Gastroesophageal sphincter (tissue), 4 donors: ENCODE measurements around the gene AZGP1. TPM values are rescaled to one million over a fixed set of nuclear protein-coding genes. Genes with fewer than 3 reads are reported as not detected.

Experiments
- ATAC-seq: fragments of 150-250 bp; one replicate; pipeline ENCODE4 v1.9.1; 2016; ENCODE audit warnings: mild to moderate bottlenecking, moderate library complexity
- H3K27ac ChIP-seq, 4 donors: fragments of 200-600 bp; sonication (generic) in 3 of 4; 1 replicate in 3 of 4; 2 replicates in 1 of 4; pipeline ENCODE4 v1.5.1; 2016 to 2019
- H3K27me3 ChIP-seq: fragments of 200-600 bp; sonication (generic); one replicate; pipeline ENCODE4 v1.5.1; 2019
- H3K36me3 ChIP-seq, 2 donors: fragments of 200-600 bp; sonication (generic); one replicate each; pipeline ENCODE4 v1.5.1; 2019; ENCODE audit warnings: control low read depth in 1 of 2
- H3K4me1 ChIP-seq, 3 donors: fragments of 200-600 bp; sonication (generic); 1 replicate in 2 of 3; 2 replicates in 1 of 3; pipeline ENCODE4 v1.5.1; 2016 to 2019; ENCODE audit warnings: control low read depth in 2 of 3
- H3K4me3 ChIP-seq, 2 donors: fragments of 200-600 bp; sonication (generic); one replicate each; pipeline ENCODE4 v1.5.1; 2019; ENCODE audit warnings: mild to moderate bottlenecking in 1 of 2, moderate library complexity in 1 of 2
- H3K9me3 ChIP-seq, 3 donors: fragments of 200-600 bp; sonication (generic); one replicate each; pipeline ENCODE4 v1.5.1; 2017 to 2019; ENCODE audit warnings: control low read depth in 2 of 3
- CTCF ChIP-seq, 4 experiments: fragments of 200-600 bp in 2 of 4; fragments of 450-650 bp in 2 of 4; sonication (generic) in 1 of 4; IDR thresholded peaks; one replicate each; pipeline ENCODE4 v1.5.1; 2017 to 2019; ENCODE audit warnings: antibody characterized with exemption in 4 of 4, mild to moderate bottlenecking in 2 of 4, moderate library complexity in 2 of 4
- EP300 ChIP-seq: sonication (generic); formaldehyde crosslinking; IDR thresholded peaks from one replicate; pipeline ENCODE4 v1.6.1; 2017; ENCODE audit warnings: antibody characterized with exemption, mild to moderate bottlenecking
- POLR2A ChIP-seq, 2 donors: fragments of 450-650 bp; IDR thresholded peaks; one replicate each; pipeline ENCODE4 v1.6.1; 2017; ENCODE audit warnings: antibody characterized with exemption in 2 of 2, mild to moderate bottlenecking in 2 of 2, moderate library complexity in 1 of 2
- POLR2AphosphoS5 ChIP-seq: sonication (generic); formaldehyde crosslinking; IDR thresholded peaks from one replicate; pipeline ENCODE4 v1.6.1; 2017; ENCODE audit warnings: antibody characterized with exemption
- WGBS, 2 donors: methylation state at CpG; one replicate each; pipeline ENCODE4 v1.1.5; 2018; ENCODE audit warnings: low coverage in 1 of 2; 5-methylcytosine and 5-hydroxymethylcytosine counted together
- total RNA-seq, 4 donors: library from RNA; depleted of rRNA; stranded (reverse); fragments of >200 nt; gene quantifications; one replicate each; pipeline ENCODE4 v1.1.0, GENCODE V29; 2016

The AZGP1 gene
- total RNA-seq, 4 donors from 2014 or later, result 1.5 to 128 (median 4.5) TPM

- no peak for TF ChIP-seq POLR2A (IDR thresholded peaks at IDR 0.05)
- no peak for TF ChIP-seq CTCF (IDR thresholded peaks at IDR 0.05)
- no peak for TF ChIP-seq EP300
- no peak for TF ChIP-seq POLR2AphosphoS5
- no peaks in the 10 kb centered on the region for H3K9me3 ChIP-seq
- H3K4me1 ChIP-seq, result no peaks in the 10 kb centered on the region
- H3K27ac ChIP-seq, result no peak overlapping the region
- H3K36me3 ChIP-seq, result no peaks in the 10 kb centered on the region
- no peaks in the 10 kb centered on the region for H3K27me3 ChIP-seq
- no peak overlapping the region for H3K4me3 ChIP-seq
- no peak for ATAC-seq
- 47 to 64% methylated on average over 6 to 9 of the region's 10 CpGs for WGBS, 2 donors
These were observed 32.7 kb upstream of the AZGP1 start for GRCh38 chr7:100008525-100008924.

- no peaks in the 10 kb centered on the region for H3K36me3 ChIP-seq
- TF ChIP-seq POLR2A (IDR thresholded peaks at IDR 0.05), result no peak
- WGBS, 2 donors, result 83 to 85% methylated on average over 2 to 3 of the region's 3 CpGs
- no peaks in the 10 kb centered on the region for H3K4me1 ChIP-seq
- H3K27ac ChIP-seq, result no peak overlapping the region
- H3K9me3 ChIP-seq, result no peaks in the 10 kb centered on the region
- ATAC-seq, result no peak
- H3K4me3 ChIP-seq, result no peak overlapping the region
- no peaks in the 10 kb centered on the region for H3K27me3 ChIP-seq
These were observed 32.1 kb upstream of the AZGP1 start for GRCh38 chr7:100007887-100008286.

- no peak for ATAC-seq
- Histone ChIP-seq H3K27me3 (no peaks in the 10 kb centered on the region), H3K4me1 (no peaks in the 10 kb centered on the region), H3K9me3 (no peaks in the 10 kb centered on the region), H3K4me3 (no peak overlapping the region), H3K27ac (no peak overlapping the region), H3K36me3 (no peaks in the 10 kb centered on the region)
- no peak for TF ChIP-seq POLR2AphosphoS5
- TF ChIP-seq EP300, result no peak
- no peak for TF ChIP-seq POLR2A (IDR thresholded peaks at IDR 0.05)
- no peak for TF ChIP-seq CTCF (IDR thresholded peaks at IDR 0.05)
- 44 to 53% methylated on average over 4 to 12 of the region's 14 CpGs for WGBS, 2 donors
These were observed 28.2 kb upstream of the AZGP1 start for GRCh38 chr7:100003711-100004661.

GRCh38 chr7:100000239-100000638, 24.4 kb upstream of the AZGP1 start:
- H3K36me3 ChIP-seq, result no peaks in the 10 kb centered on the region
- no peaks in the 10 kb centered on the region for H3K9me3 ChIP-seq
- no peak overlapping the region for H3K27ac ChIP-seq
- peaks cover 0 to 16% (median 0%) of the 10 kb centered on the region in 3 donors for H3K4me1 ChIP-seq
- no peak for ATAC-seq
- H3K27me3 ChIP-seq, result no peaks in the 10 kb centered on the region
- H3K4me3 ChIP-seq, result no peak overlapping the region
- no peak for TF ChIP-seq EP300
- no peak for TF ChIP-seq CTCF (IDR thresholded peaks at IDR 0.05)
- no peak for TF ChIP-seq POLR2A (IDR thresholded peaks at IDR 0.05)
- TF ChIP-seq POLR2AphosphoS5, result no peak
- WGBS, 2 donors, result 88% methylated on average over 5 of the region's 13 CpGs; no CpG with 5 or more reads in 1 of the 2 donors

GRCh38 chr7:99997545-99998137, 21.8 kb upstream of the AZGP1 start:
- Histone ChIP-seq H3K27me3 (no peaks in the 10 kb centered on the region), H3K9me3 (no peaks in the 10 kb centered on the region), H3K27ac (peak overlapping the region; percentile 25 to 78 (median 70)), H3K4me1 (peaks cover 0 to 25% (median 0%) of the 10 kb centered on the region in 3 donors), H3K4me3 (peak overlapping the region; percentile 38 to 60), H3K36me3 (no peaks in the 10 kb centered on the region)
- WGBS, 2 donors, result 0 to 4% methylated on average over 2 to 14 of the region's 35 CpGs
- TF ChIP-seq CTCF (IDR thresholded peaks at IDR 0.05) (peak in 3 of 4 experiments; percentile 50 to 58 (median 54)), POLR2A (IDR thresholded peaks at IDR 0.05) (peak; percentile 16 to 52), POLR2AphosphoS5 (peak; percentile 50), EP300 (no peak)
- ATAC-seq, result peak; percentile 69
